Measurements from ENCODE around the gene RERE.

- TF ChIP-seq CTCF (IDR thresholded peaks at IDR 0.05) (no peak), POLR2AphosphoS5 (IDR thresholded peaks at IDR 0.05; ENCODE audit: low read depth, low read length) (no peak), REST (IDR thresholded peaks at IDR 0.05; ENCODE audit: insufficient read depth in 1 of 2, low read depth in 2 of 2, low read length in 1 of 2) (no peak), TCF7L2 (IDR thresholded peaks at IDR 0.05; ENCODE audit: low read depth, low read length) (no peak)
Observed at GRCh38 chr1:8790987-8791386, 26.5 kb downstream of the RERE start.

Measured in Panc1 (cell line).